Measurements from ENCODE around the gene MYLK4. TPM values are rescaled to one million over a fixed set of nuclear protein-coding genes. Genes with fewer than 3 reads are reported as not detected.

Gene MYLK4
- total RNA-seq, 4 donors from 2014 or later, result 0.42 to 0.98 (median 0.52) TPM

DNA sequence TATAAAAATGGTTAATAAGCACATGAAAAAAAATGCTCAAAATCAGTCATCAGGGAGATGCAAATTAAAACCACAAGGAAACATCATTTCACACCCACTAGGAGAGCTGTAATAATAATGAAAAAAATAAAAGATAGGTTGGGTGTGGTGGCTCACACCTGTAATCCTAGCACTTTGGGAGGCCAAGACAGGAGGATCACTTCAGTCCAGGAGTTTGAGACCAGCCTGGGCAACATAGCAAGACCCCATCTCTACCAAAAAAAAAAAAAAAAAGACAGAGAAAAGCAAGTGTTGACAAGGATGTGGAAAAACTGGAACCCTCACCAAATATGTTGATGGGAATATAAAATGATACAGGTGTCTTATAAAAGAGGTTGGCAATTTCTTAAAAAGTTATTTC, 3.0 kb upstream of the MYLK4 start:
- H3K4me3 ChIP-seq, result no peak overlapping the region
- no peaks in the 10 kb centered on the region for H3K36me3 ChIP-seq
- no peak for DNase-seq (ENCODE audit: low spot score in 2 of 2)
- no peaks in the 10 kb centered on the region for H3K9me3 ChIP-seq
- no peak overlapping the region for H3K27ac ChIP-seq
- TF ChIP-seq EP300 (IDR thresholded peaks at IDR 0.05), result no peak
- TF ChIP-seq, protein P1, sequence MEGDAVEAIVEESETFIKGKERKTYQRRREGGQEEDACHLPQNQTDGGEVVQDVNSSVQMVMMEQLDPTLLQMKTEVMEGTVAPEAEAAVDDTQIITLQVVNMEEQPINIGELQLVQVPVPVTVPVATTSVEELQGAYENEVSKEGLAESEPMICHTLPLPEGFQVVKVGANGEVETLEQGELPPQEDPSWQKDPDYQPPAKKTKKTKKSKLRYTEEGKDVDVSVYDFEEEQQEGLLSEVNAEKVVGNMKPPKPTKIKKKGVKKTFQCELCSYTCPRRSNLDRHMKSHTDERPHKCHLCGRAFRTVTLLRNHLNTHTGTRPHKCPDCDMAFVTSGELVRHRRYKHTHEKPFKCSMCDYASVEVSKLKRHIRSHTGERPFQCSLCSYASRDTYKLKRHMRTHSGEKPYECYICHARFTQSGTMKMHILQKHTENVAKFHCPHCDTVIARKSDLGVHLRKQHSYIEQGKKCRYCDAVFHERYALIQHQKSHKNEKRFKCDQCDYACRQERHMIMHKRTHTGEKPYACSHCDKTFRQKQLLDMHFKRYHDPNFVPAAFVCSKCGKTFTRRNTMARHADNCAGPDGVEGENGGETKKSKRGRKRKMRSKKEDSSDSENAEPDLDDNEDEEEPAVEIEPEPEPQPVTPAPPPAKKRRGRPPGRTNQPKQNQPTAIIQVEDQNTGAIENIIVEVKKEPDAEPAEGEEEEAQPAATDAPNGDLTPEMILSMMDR (IDR thresholded peaks at IDR 0.05), result no peak
- no peak for TF ChIP-seq POLR2A (IDR thresholded peaks at IDR 0.05)
- peaks cover 0 to 12% (median 2%) of the 10 kb centered on the region in 4 donors for H3K4me1 ChIP-seq
- H3K27me3 ChIP-seq, result no peaks in the 10 kb centered on the region

DNA sequence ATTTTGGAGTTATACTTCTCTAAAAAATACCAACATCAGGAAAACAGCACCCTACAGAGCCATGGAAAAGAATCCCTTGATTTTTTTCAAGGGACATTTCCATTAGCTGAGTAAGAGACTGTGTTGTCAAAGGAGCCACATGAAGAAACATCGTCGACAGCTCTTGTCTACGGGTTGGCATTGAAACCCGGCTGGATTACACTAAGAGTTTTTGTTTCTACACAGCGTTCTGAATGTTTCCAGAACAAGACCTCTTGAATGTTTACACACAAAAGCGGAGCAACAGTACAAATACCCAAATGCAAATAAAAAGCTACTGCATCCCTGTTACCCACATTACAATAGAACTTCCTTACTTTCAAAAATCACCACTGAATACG, 2.4 kb upstream of the MYLK4 start:
- TF ChIP-seq, protein P1 (IDR thresholded peaks at IDR 0.05), result no peak
- TF ChIP-seq EP300 (IDR thresholded peaks at IDR 0.05) (no peak), POLR2A (IDR thresholded peaks at IDR 0.05) (no peak)
- WGBS, 2 donors, result 47 to 68% methylated on average over 7 of the region's 7 CpGs
- H3K9me3 ChIP-seq, result no peaks in the 10 kb centered on the region

DNA sequence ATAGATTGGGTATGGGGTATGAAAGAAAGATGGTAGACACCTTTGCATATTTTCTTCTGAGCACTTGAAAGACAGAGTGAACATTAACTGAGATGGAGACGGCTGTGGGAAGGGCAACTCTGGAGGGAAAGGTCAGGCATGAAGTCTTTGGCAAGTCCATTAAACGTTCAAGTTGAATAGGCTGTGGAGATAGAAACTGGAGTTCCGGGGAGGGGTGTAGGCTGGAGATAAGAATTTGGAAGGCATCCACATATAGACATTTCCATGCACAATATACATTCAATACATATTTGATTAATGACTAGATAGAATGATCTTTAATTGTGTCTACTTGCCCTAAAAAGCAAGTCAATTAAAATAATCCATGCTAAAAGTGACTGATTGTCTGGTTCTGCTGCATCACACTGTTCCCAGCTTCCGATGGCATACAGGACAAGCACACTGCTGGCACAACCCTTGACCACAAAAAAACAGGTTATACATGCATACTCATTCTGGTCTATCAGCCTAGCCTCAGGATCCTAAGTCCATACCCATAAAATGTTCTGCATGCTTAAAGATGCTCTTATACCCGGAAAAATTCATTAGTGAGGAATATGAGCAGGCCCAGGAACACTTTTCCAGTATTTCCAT, 1.9 kb upstream of the MYLK4 start:
- no peaks in the 10 kb centered on the region for H3K27me3 ChIP-seq
- no peak overlapping the region for H3K4me3 ChIP-seq
- H3K9me3 ChIP-seq, result no peaks in the 10 kb centered on the region
- no peak overlapping the region for H3K27ac ChIP-seq
- TF ChIP-seq, protein P1 (IDR thresholded peaks at IDR 0.05), result no peak
- TF ChIP-seq POLR2A (IDR thresholded peaks at IDR 0.05) (no peak), EP300 (IDR thresholded peaks at IDR 0.05) (no peak)
- DNase-seq (ENCODE audit: low spot score in 2 of 2), result no peak
- peaks cover 0 to 12% (median 2%) of the 10 kb centered on the region in 4 donors for H3K4me1 ChIP-seq
- no peaks in the 10 kb centered on the region for H3K36me3 ChIP-seq
- 71 to 73% methylated on average over 5 of the region's 5 CpGs for WGBS, 2 donors

More for the DNA sequence above, 2.4 kb upstream of the MYLK4 start:
- no peak for DNase-seq (ENCODE audit: low spot score in 2 of 2)
- H3K27ac ChIP-seq, result no peak overlapping the region
- no peak overlapping the region for H3K4me3 ChIP-seq
- peaks cover 0 to 12% (median 2%) of the 10 kb centered on the region in 4 donors for H3K4me1 ChIP-seq
- no peaks in the 10 kb centered on the region for H3K36me3 ChIP-seq
- H3K27me3 ChIP-seq, result no peaks in the 10 kb centered on the region

DNA sequence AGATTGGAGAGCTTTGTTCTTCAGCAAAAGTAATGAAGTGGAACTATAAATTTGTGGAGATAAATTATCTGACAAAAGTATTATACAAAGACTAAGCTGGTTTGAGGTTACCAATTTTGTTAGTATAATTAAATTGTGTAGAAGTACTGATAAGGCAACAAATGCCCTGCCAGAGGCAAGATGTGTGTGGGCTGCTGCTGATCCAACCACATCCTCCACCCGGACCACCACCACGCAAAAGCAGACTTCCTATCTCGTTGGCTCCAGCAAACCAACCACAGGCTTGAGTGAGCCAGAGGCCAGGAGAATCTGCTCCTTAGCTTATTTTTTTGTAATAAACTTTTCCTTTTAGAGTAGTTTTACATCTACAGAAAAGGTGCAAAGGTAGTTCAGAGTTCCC, 1.1 kb upstream of the MYLK4 start:
- 64 to 89% methylated on average over 3 of the region's 3 CpGs for WGBS, 2 donors
- Histone ChIP-seq H3K27me3 (no peaks in the 10 kb centered on the region), H3K4me1 (peaks cover 0 to 12% (median 2%) of the 10 kb centered on the region in 4 donors), H3K9me3 (no peaks in the 10 kb centered on the region), H3K4me3 (no peak overlapping the region), H3K36me3 (no peaks in the 10 kb centered on the region), H3K27ac (no peak overlapping the region)
- no peak for DNase-seq (ENCODE audit: low spot score in 2 of 2)
- TF ChIP-seq, protein P1 (IDR thresholded peaks at IDR 0.05), result no peak
- TF ChIP-seq EP300 (IDR thresholded peaks at IDR 0.05), result no peak
- TF ChIP-seq POLR2A (IDR thresholded peaks at IDR 0.05), result no peak

DNA sequence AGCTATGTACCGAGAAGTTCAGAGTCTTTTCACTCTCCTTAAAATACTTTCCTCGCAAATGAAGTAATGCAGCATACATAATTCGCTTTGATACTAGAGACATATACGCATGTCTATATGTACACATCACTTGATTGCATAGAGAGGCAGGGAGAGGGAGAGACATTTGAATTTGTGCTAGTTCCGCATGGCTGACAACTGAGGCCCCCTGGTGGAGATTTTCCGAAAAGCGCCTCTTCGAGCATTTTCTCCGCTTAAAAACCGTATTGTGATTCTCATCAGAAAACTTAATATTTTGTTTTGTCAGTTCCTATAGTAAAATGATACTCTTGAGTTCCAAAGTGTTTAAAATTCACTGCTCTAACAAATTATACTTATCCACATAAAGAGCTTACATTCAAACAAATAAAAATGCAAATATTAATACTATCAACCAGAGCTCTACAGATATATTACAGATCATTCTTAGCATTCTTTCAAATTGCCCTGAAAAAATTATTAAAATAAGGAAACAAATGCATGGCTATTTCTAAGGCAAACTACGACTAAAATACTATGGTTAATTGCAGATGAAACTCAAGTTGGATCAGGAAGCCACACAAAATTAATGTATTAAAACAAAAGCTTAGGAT, 637 bp downstream of the MYLK4 start:
- peak overlapping the region in 1 of 4 donors; percentile 15 for H3K4me3 ChIP-seq
- H3K27me3 ChIP-seq, result no peaks in the 10 kb centered on the region
- peak; percentile 45 to 80 for DNase-seq (ENCODE audit: low spot score in 2 of 2)
- 5 to 6% methylated on average over 11 of the region's 11 CpGs for WGBS, 2 donors
- no peaks in the 10 kb centered on the region for H3K9me3 ChIP-seq
- H3K27ac ChIP-seq, result no peak overlapping the region
- no peak for TF ChIP-seq POLR2A (IDR thresholded peaks at IDR 0.05)
- TF ChIP-seq, protein P1 (IDR thresholded peaks at IDR 0.05), result peak; percentile 68 to 85 (median 81)
- no peak for TF ChIP-seq EP300 (IDR thresholded peaks at IDR 0.05)
- H3K36me3 ChIP-seq, result no peaks in the 10 kb centered on the region
- H3K4me1 ChIP-seq, result peaks cover 0 to 12% (median 2%) of the 10 kb centered on the region in 4 donors
